Measurements from ENCODE around the gene KRT3. TPM values are rescaled to one million over a fixed set of nuclear protein-coding genes. Genes with fewer than 3 reads are reported as not detected.
A peak's percentile ranks its signal among the peaks of the same experiment; 100 is the strongest.
"Not testable (repeated sequence)": the region's sequence is repeated elsewhere in the genome, so short reads cannot be mapped to it uniquely, and the experiment has no call there.

KRT3 gene
- total RNA-seq, 2 donors from 2014 or later: not detected

GRCh38 chr12:52795332-52795674, 614 bp downstream of the KRT3 start:
- Mint-ChIP-seq H3K4me1 (ENCODE audit: low read depth) (peaks cover 41% of the 10 kb centered on the region), H3K27me3 (ENCODE audit: low read depth) (peaks cover 14% of the 10 kb centered on the region)
- not testable (repeated sequence) for H3K4me3 Mint-ChIP-seq; ATAC-seq (replicated peaks in 1 of 2); DNase-seq; H3K9me3 Mint-ChIP-seq; H3K27ac Mint-ChIP-seq; H3K36me3 Mint-ChIP-seq (ENCODE audit: insufficient read depth in 2 of 2)

- ATAC-seq (replicated peaks in 1 of 2) (peak in 1 of 2 donors; percentile 39), DNase-seq (no peak)
- no peaks in the 10 kb centered on the region for H3K36me3 Mint-ChIP-seq (ENCODE audit: insufficient read depth in 2 of 2)
- no peaks in the 10 kb centered on the region for H3K9me3 Mint-ChIP-seq
- no peak overlapping the region for H3K4me3 Mint-ChIP-seq
- peaks cover 42% of the 10 kb centered on the region for H3K4me1 Mint-ChIP-seq (ENCODE audit: low read depth)
- H3K27ac Mint-ChIP-seq: no peak overlapping the region
- H3K27me3 Mint-ChIP-seq (ENCODE audit: low read depth): peaks cover 16% of the 10 kb centered on the region
Observed at GRCh38 chr12:52794479-52795331, 1.2 kb downstream of the KRT3 start.

GRCh38 chr12:52792185-52793029, 3.5 kb downstream of the KRT3 start:
- no peak overlapping the region for H3K27ac Mint-ChIP-seq
- no peak for ATAC-seq (replicated peaks in 1 of 2)
- no peak overlapping the region for H3K4me3 Mint-ChIP-seq
- peaks cover 42% of the 10 kb centered on the region for H3K4me1 Mint-ChIP-seq (ENCODE audit: low read depth)
- no peak for DNase-seq
- H3K36me3 Mint-ChIP-seq (ENCODE audit: insufficient read depth in 2 of 2): no peaks in the 10 kb centered on the region
- peaks cover 30% of the 10 kb centered on the region for H3K27me3 Mint-ChIP-seq (ENCODE audit: low read depth)
- no peaks in the 10 kb centered on the region for H3K9me3 Mint-ChIP-seq

- Mint-ChIP-seq H3K4me1 (ENCODE audit: low read depth) (peaks cover 42% of the 10 kb centered on the region), H3K27me3 (ENCODE audit: low read depth) (peaks cover 30% of the 10 kb centered on the region), H3K9me3 (no peaks in the 10 kb centered on the region), H3K4me3 (no peak overlapping the region), H3K36me3 (ENCODE audit: insufficient read depth in 2 of 2) (no peaks in the 10 kb centered on the region), H3K27ac (no peak overlapping the region)
- no peak for DNase-seq
- ATAC-seq (replicated peaks in 1 of 2): no peak
Observed at GRCh38 chr12:52791271-52792184, 4.4 kb downstream of the KRT3 start.

DNA sequence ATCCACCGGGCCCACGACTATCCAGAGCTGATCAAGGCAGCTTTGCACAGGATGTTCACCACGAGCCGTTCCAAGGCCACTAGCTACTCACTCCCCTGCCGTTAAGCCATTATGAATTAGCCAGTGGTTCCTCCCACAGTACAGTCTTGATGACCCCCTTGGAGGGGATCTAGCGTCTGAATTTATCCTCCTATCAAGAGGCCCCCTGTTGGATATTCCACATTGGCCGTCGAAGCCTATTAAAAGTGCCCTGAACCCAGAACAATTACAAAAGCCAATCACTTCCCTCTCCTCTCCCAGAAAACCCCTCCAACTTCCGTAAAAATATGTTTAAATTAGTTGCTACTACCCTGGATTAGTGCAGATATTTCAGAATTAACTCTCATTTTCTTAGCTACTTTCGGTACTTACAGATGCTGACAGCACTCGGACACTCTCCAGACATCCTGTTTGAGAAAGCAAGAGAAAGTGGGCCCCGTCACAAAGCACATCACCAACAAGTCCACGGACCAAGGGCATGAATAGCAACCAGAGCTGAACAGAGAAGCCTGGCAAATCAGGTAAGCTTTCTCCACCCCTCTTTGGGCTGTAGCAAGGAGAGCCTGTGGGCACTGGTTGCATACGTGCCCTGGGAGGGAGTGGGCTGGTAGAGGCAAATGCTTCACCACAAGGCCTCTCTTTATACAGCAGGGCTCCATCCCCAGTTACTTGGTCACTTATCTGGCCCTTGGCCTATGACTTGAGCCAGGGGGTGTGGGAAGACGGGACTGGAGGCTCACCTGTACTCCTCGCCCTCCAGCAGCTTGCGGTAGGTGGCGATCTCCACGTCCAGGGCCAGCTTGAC, 5.3 kb downstream of the KRT3 start:
- peaks cover 42% of the 10 kb centered on the region for H3K4me1 Mint-ChIP-seq (ENCODE audit: low read depth)
- ATAC-seq (replicated peaks in 1 of 2) (no peak), DNase-seq (no peak)
- no peaks in the 10 kb centered on the region for H3K36me3 Mint-ChIP-seq (ENCODE audit: insufficient read depth in 2 of 2)
- H3K9me3 Mint-ChIP-seq: no peaks in the 10 kb centered on the region
- peaks cover 30% of the 10 kb centered on the region for H3K27me3 Mint-ChIP-seq (ENCODE audit: low read depth)
- H3K27ac Mint-ChIP-seq: no peak overlapping the region
- H3K4me3 Mint-ChIP-seq: no peak overlapping the region

GRCh38 chr12:52789637-52790426, 6.1 kb downstream of the KRT3 start:
- Mint-ChIP-seq H3K4me1 (ENCODE audit: low read depth) (peaks cover 41% of the 10 kb centered on the region), H3K4me3 (no peak overlapping the region), H3K36me3 (ENCODE audit: insufficient read depth in 2 of 2) (no peaks in the 10 kb centered on the region), H3K27ac (no peak overlapping the region), H3K27me3 (ENCODE audit: low read depth) (peaks cover 30% of the 10 kb centered on the region), H3K9me3 (no peaks in the 10 kb centered on the region)
- ATAC-seq (replicated peaks in 1 of 2): no peak
- DNase-seq: peak in 1 of 2 donors; percentile 5

- Mint-ChIP-seq H3K36me3 (ENCODE audit: insufficient read depth in 2 of 2) (no peaks in the 10 kb centered on the region), H3K27me3 (ENCODE audit: low read depth) (peaks cover 30% of the 10 kb centered on the region), H3K4me1 (ENCODE audit: low read depth) (peaks cover 33% of the 10 kb centered on the region), H3K4me3 (no peak overlapping the region), H3K27ac (no peak overlapping the region), H3K9me3 (no peaks in the 10 kb centered on the region)
- no peak for ATAC-seq (replicated peaks in 1 of 2)
- no peak for DNase-seq
Observed at GRCh38 chr12:52788876-52789636, 6.9 kb downstream of the KRT3 start.

DNA sequence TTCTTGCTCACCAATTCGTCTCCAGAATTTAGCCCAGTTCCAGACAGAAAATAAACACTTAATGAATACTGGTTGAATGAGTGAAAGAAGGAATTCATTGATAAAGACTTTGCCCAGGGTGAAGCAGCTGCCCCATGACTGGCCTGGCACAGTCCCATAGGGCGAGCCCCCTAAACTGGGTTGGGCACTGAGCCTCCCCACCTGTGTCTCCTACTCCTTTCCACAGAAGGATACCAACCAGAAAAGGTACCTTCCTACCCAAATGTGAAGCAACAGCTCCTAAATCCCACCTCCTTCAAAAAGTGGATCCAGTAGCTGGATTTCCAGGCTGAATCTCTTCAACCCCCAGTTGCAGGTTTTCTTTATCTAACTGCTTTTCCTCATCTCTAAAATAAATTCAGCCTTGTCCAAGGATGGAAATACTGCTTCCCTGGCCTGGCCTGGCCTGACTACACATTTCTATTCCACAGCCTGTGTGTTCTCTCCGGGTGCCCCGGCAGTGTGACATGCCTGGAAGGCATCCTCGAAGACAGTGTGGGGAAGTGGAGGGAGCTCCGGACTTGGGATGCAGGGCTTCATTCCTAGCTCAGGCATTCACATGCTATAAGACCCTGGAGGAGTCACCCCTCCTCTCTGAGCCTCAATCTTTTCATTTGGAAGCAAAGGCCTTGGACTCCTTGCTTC, 7.6 kb downstream of the KRT3 start:
- Mint-ChIP-seq H3K27ac (no peak overlapping the region), H3K36me3 (ENCODE audit: insufficient read depth in 2 of 2) (no peaks in the 10 kb centered on the region), H3K9me3 (no peaks in the 10 kb centered on the region), H3K27me3 (ENCODE audit: low read depth) (peaks cover 30% of the 10 kb centered on the region), H3K4me1 (ENCODE audit: low read depth) (peaks cover 26% of the 10 kb centered on the region), H3K4me3 (no peak overlapping the region)
- ATAC-seq (replicated peaks in 1 of 2) (no peak), DNase-seq (no peak)

DNA sequence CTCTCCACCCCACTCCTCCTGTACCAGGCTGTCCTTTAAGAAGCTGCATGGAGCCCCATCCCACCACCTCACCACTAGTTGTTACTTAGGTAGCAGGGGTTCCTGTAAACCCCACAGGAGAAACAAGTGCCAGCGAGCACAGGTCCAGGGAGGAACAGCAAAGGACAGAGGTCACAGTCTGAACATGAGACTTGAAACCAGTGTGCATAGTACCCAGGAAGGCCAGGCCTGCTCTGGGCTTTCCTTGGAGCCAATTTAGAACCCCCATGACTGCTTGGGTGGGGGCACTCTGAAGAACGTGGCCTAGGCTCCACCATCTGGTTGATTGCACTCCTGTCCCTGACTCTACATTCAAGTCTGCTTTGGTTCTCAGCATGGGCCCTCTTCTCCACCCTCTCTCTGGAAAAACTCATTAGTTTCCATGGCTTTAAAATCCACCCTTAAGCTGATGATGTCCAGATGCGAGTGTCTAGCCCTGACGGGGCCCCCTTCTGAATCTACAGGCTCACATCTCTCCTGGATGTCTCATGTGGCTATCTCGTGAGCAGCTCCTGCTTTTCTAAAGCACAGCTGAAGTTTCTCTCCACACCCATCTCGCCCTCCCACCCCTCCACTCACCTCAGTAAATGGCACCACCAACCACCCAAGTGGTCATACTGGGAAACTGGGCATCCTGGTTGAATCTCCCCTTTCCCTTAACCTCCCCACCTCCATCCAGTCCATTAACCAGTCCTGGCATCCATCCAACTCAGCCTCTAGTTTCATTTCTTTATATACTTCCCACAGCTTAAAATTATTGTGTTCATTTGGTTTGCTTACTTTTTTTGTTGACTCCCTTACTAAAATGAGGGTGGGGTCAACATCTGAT, 8.4 kb downstream of the KRT3 start:
- Mint-ChIP-seq H3K36me3 (ENCODE audit: insufficient read depth in 2 of 2) (no peaks in the 10 kb centered on the region), H3K27me3 (ENCODE audit: low read depth) (peaks cover 30% of the 10 kb centered on the region), H3K4me1 (ENCODE audit: low read depth) (peaks cover 18% of the 10 kb centered on the region), H3K27ac (no peak overlapping the region), H3K9me3 (no peaks in the 10 kb centered on the region), H3K4me3 (no peak overlapping the region)
- ATAC-seq (replicated peaks in 1 of 2) (no peak), DNase-seq (no peak)

- Mint-ChIP-seq H3K4me1 (ENCODE audit: low read depth) (no peaks in the 10 kb centered on the region), H3K36me3 (ENCODE audit: insufficient read depth in 2 of 2) (no peaks in the 10 kb centered on the region), H3K4me3 (no peak overlapping the region), H3K27me3 (ENCODE audit: low read depth) (peaks cover 14% of the 10 kb centered on the region), H3K27ac (no peak overlapping the region), H3K9me3 (no peaks in the 10 kb centered on the region)
- no peak for DNase-seq
- no peak for ATAC-seq (replicated peaks in 1 of 2)
Observed at GRCh38 chr12:52784909-52785308, 11.0 kb downstream of the KRT3 start.
